Germinal center (tissue), 1 donor: Measurements from ENCODE around the gene UGGT2.
"Not testable (repeated sequence)": the region's sequence is repeated elsewhere in the genome, so short reads cannot be mapped to it uniquely, and the experiment has no call there.

Source experiments
- DNase-seq: peaks from one replicate; pipeline ENCODE4 v3.0.0; 2012; ENCODE audit warnings: mixed read lengths, low spot score

UGGT2 gene

GRCh38 chr13:96053003-96053703, at the start of gene UGGT2:
UGGT2 (minus strand) TSS chr13:96053401; CDS start chr13:96053312, 89 bp downstream.
- DNase-seq: peak; percentile 78

- DNase-seq: no peak
Observed at GRCh38 chr13:96100457-96101220, 47.4 kb upstream of the UGGT2 start.

GRCh38 chr13:96093296-96094006, 40.2 kb upstream of the UGGT2 start:
- DNase-seq: no peak

GRCh38 chr13:96091164-96092117, 38.2 kb upstream of the UGGT2 start:
- peak; percentile 2 for DNase-seq

GRCh38 chr13:96090240-96091101, 37.3 kb upstream of the UGGT2 start:
- DNase-seq: peak; percentile 35

GRCh38 chr13:96089749-96090239, 36.6 kb upstream of the UGGT2 start, which contains the start of gene HS6ST3:
HS6ST3 (plus strand) TSS chr13:96090107.
- peak; percentile 17 for DNase-seq

- no peak for DNase-seq
Observed at GRCh38 chr13:96089139-96089538, 35.9 kb upstream of the UGGT2 start.

- no peak for DNase-seq
Observed at GRCh38 chr13:96086736-96087135, 33.5 kb upstream of the UGGT2 start.

GRCh38 chr13:96082640-96083039, 29.4 kb upstream of the UGGT2 start:
- no peak for DNase-seq

- no peak for DNase-seq
Observed at GRCh38 chr13:96081888-96082287, 28.7 kb upstream of the UGGT2 start.

GRCh38 chr13:96080676-96081075, 27.5 kb upstream of the UGGT2 start:
- DNase-seq: no peak

- peak; percentile 8 for DNase-seq
Observed at GRCh38 chr13:96075953-96076543, 22.8 kb upstream of the UGGT2 start.

- DNase-seq: no peak
Observed at GRCh38 chr13:96072392-96072791, 19.2 kb upstream of the UGGT2 start.

GRCh38 chr13:96071504-96071903, 18.3 kb upstream of the UGGT2 start:
- DNase-seq: no peak

GRCh38 chr13:96068729-96069128, 15.5 kb upstream of the UGGT2 start:
- no peak for DNase-seq

- no peak for DNase-seq
Observed at GRCh38 chr13:96065849-96066248, 12.6 kb upstream of the UGGT2 start.

GRCh38 chr13:96052656-96053002, 572 bp downstream of the UGGT2 start:
- no peak for DNase-seq

GRCh38 chr13:96051946-96052345, 1.3 kb downstream of the UGGT2 start:
- not testable (repeated sequence) for DNase-seq

GRCh38 chr13:96051491-96051890, 1.7 kb downstream of the UGGT2 start:
- DNase-seq: not testable (repeated sequence)

- DNase-seq: not testable (repeated sequence)
Observed at GRCh38 chr13:96050955-96051354, 2.2 kb downstream of the UGGT2 start.
